Loucy (cell line): ENCODE measurements around the gene HMCN1.

Experiments
- H2AFZ ChIP-seq: fragments of 200-600 bp; sonication (generic); 2 replicates; pipeline ENCODE4 v1.6.0; 2016; ENCODE audit warnings: antibody characterized with exemption, mild to moderate bottlenecking, low read length, moderate library complexity
- H3F3A ChIP-seq: fragments of 200-600 bp; 2 replicates; pipeline ENCODE4 v1.6.0; 2016; ENCODE audit warnings: antibody characterized with exemption, low read depth, mild to moderate bottlenecking
- H3K27me3 ChIP-seq: fragments of 200-600 bp; sonication (generic); 2 replicates; pipeline ENCODE4 v1.6.1; 2014; ENCODE audit warnings: low read length, mild to moderate bottlenecking; ENCODE audit not compliant: insufficient read depth, poor library complexity, severe bottlenecking
- H3K36me3 ChIP-seq: fragments of 200-600 bp; sonication (generic); 2 replicates; pipeline ENCODE4 v1.6.1; 2016; ENCODE audit warnings: low read length; ENCODE audit not compliant: insufficient read depth
- H3K4me1 ChIP-seq: fragments of 200-600 bp; sonication (generic); 2 replicates; pipeline ENCODE4 v1.5.1; 2014; ENCODE audit warnings: low read length, mild to moderate bottlenecking; ENCODE audit not compliant: insufficient read depth, poor library complexity, severe bottlenecking
- H3K4me2 ChIP-seq: fragments of 200-600 bp; sonication (generic); 2 replicates; pipeline ENCODE4 v1.6.0; 2014; ENCODE audit warnings: antibody characterized with exemption, low read length, low read depth, mild to moderate bottlenecking; ENCODE audit not compliant: poor library complexity, severe bottlenecking
- H3K4me3 ChIP-seq: fragments of 200-600 bp; sonication (generic); 2 replicates; pipeline ENCODE4 v1.5.1; 2014; ENCODE audit warnings: low read length, mild to moderate bottlenecking, mixed read lengths; ENCODE audit not compliant: poor library complexity, severe bottlenecking
- H3K79me2 ChIP-seq: fragments of 200-600 bp; sonication (generic); 2 replicates; pipeline ENCODE4 v1.6.1; 2014; ENCODE audit warnings: low read length; ENCODE audit not compliant: insufficient read depth
- H3K9ac ChIP-seq: fragments of 200-600 bp; sonication (generic); 2 replicates; pipeline ENCODE4 v1.6.0; 2014; ENCODE audit warnings: mild to moderate bottlenecking, low read depth, low read length, moderate library complexity; ENCODE audit not compliant: poor library complexity, severe bottlenecking
- H3K9me2 ChIP-seq: fragments of 200-600 bp; sonication (generic); replicated peaks from 2 replicates; pipeline ENCODE4 v1.6.1; 2016; ENCODE audit warnings: low read depth, low read length, mixed read lengths
- H3K9me3 ChIP-seq: fragments of 200-600 bp; sonication (generic); 2 replicates; pipeline ENCODE4 v1.6.1; 2014; ENCODE audit warnings: mild to moderate bottlenecking, antibody characterized with exemption, low read length, low read depth; ENCODE audit not compliant: insufficient read depth
- H4K20me1 ChIP-seq: fragments of 200-600 bp; sonication (generic); 2 replicates; pipeline ENCODE4 v1.6.0; 2014; ENCODE audit warnings: antibody characterized with exemption, low read length, mild to moderate bottlenecking; ENCODE audit not compliant: insufficient read depth, poor library complexity, severe bottlenecking
- CTCF ChIP-seq: fragments of 200-600 bp; sonication (generic); conservative IDR thresholded peaks from 2 replicates; pipeline ENCODE4 v1.5.1; 2014; ENCODE audit warnings: mild to moderate bottlenecking, antibody characterized with exemption, low read length
- EZH2phosphoT487 ChIP-seq: fragments of 200-600 bp; IDR thresholded peaks from 2 replicates; pipeline ENCODE4 v1.6.1; 2018; ENCODE audit warnings: antibody characterized with exemption, mild to moderate bottlenecking, moderate library complexity, borderline replicate concordance

HMCN1 gene

GRCh38 chr1:185825556-185825955 lies 91.4 kb downstream of the HMCN1 start:
- H3K27me3 ChIP-seq: peaks cover 3% of the 10 kb centered on the region
- no peak for TF ChIP-seq CTCF
- no peak for TF ChIP-seq EZH2phosphoT487
- no peaks in the 10 kb centered on the region for H3K79me2 ChIP-seq
- no peak overlapping the region for H3K4me2 ChIP-seq
- H4K20me1 ChIP-seq: no peaks in the 10 kb centered on the region
- no peaks in the 10 kb centered on the region for H3K36me3 ChIP-seq
- H2AFZ ChIP-seq: no peak overlapping the region
- H3K9me3 ChIP-seq: no peaks in the 10 kb centered on the region
- no peak overlapping the region for H3K9ac ChIP-seq
- H3K9me2 ChIP-seq: no peaks in the 10 kb centered on the region
- no peaks in the 10 kb centered on the region for H3K4me1 ChIP-seq
- H3F3A ChIP-seq: no peaks in the 10 kb centered on the region
- no peak overlapping the region for H3K4me3 ChIP-seq

- no peaks in the 10 kb centered on the region for H3K9me2 ChIP-seq
- no peak overlapping the region for H3K4me3 ChIP-seq
- H2AFZ ChIP-seq: no peak overlapping the region
- H3K9ac ChIP-seq: no peak overlapping the region
- H3K36me3 ChIP-seq: no peaks in the 10 kb centered on the region
- H3K79me2 ChIP-seq: no peaks in the 10 kb centered on the region
- no peaks in the 10 kb centered on the region for H3K4me1 ChIP-seq
- no peak overlapping the region for H3K4me2 ChIP-seq
- H3F3A ChIP-seq: no peaks in the 10 kb centered on the region
- TF ChIP-seq EZH2phosphoT487 (no peak), CTCF (no peak)
- no peaks in the 10 kb centered on the region for H3K9me3 ChIP-seq
- H4K20me1 ChIP-seq: no peaks in the 10 kb centered on the region
- H3K27me3 ChIP-seq: no peaks in the 10 kb centered on the region
Measured at GRCh38 chr1:185834371-185834905, 100.2 kb downstream of the HMCN1 start.

GRCh38 chr1:185835191-185835590 lies 101.0 kb downstream of the HMCN1 start:
- Histone ChIP-seq H3K79me2 (no peaks in the 10 kb centered on the region), H3K27me3 (no peaks in the 10 kb centered on the region), H2AFZ (no peak overlapping the region)

More at GRCh38 chr1:185835191-185835590, 101.0 kb downstream of the HMCN1 start:
- H3K9me3 ChIP-seq: no peaks in the 10 kb centered on the region
- H3K9me2 ChIP-seq: no peaks in the 10 kb centered on the region
- no peak for TF ChIP-seq CTCF
- TF ChIP-seq EZH2phosphoT487: no peak
- H3K4me1 ChIP-seq: no peaks in the 10 kb centered on the region
- no peaks in the 10 kb centered on the region for H3F3A ChIP-seq
- H3K36me3 ChIP-seq: no peaks in the 10 kb centered on the region
- no peak overlapping the region for H3K9ac ChIP-seq
- no peak overlapping the region for H3K4me3 ChIP-seq
- H4K20me1 ChIP-seq: no peaks in the 10 kb centered on the region
- H3K4me2 ChIP-seq: no peak overlapping the region
